Activated naive CD4-positive, alpha-beta T cell treated with anti-CD3 and anti-CD28 coated beads, Interleukin-2, amount 50 U/mL, for 72 hours (primary cell): ENCODE measurements around the gene MYLK. TPM values are rescaled to one million over a fixed set of nuclear protein-coding genes. Genes with fewer than 3 reads are reported as not detected.
"Not testable (repeated sequence)": the region's sequence is repeated elsewhere in the genome, so short reads cannot be mapped to it uniquely, and the experiment has no call there.

ENCODE experiments used
- ATAC-seq, 2 donors: fragments of 150-1000 bp; cut with Tn5 transposase; 2 replicates each; pipeline ENCODE4 v1.10.0; 2021; ENCODE audit warnings: mild to moderate bottlenecking in 2 of 2, moderate library complexity in 2 of 2
- DNase-seq, 2 donors: peaks; one replicate each; pipeline ENCODE4 v3.0.0; 2021 to 2022; ENCODE audit warnings: low spot score in 2 of 2
- H3K27ac Mint-ChIP-seq, 2 donors: one replicate each; pipeline ENCODE4 v1.8.0; 2022; ENCODE audit warnings: mild to moderate bottlenecking in 2 of 2, mixed read lengths in 2 of 2
- H3K36me3 Mint-ChIP-seq, 2 donors: one replicate each; pipeline ENCODE4 v1.8.0; 2022; ENCODE audit warnings: mixed read lengths in 2 of 2
- H3K9me3 Mint-ChIP-seq, 2 donors: one replicate each; pipeline ENCODE4 v1.8.0; 2022; ENCODE audit warnings: mixed read lengths in 2 of 2
- total RNA-seq, 2 donors: library from RNA; stranded (reverse); gene quantifications; one replicate each; pipeline ENCODE4 v1.2.3, GENCODE V29; 2022

The MYLK gene
- total RNA-seq, 2 donors from 2014 or later = 0.19 to 0.30 TPM

GRCh38 chr3:123721095-123721689, 162.9 kb downstream of the MYLK start:
- not testable (repeated sequence) for H3K9me3 Mint-ChIP-seq, H3K36me3 Mint-ChIP-seq, DNase-seq, H3K27ac Mint-ChIP-seq, ATAC-seq

- no peak for DNase-seq
- H3K9me3 Mint-ChIP-seq = no peaks in the 10 kb centered on the region
- no peak overlapping the region for H3K27ac Mint-ChIP-seq
- ATAC-seq = no peak
- H3K36me3 Mint-ChIP-seq = no peaks in the 10 kb centered on the region
These were observed 163.5 kb downstream of the MYLK start for GRCh38 chr3:123720638-123721037.

- DNase-seq = no peak
- no peak for ATAC-seq
- H3K36me3 Mint-ChIP-seq = no peaks in the 10 kb centered on the region
- no peak overlapping the region for H3K27ac Mint-ChIP-seq
- no peaks in the 10 kb centered on the region for H3K9me3 Mint-ChIP-seq
These were observed 164.2 kb downstream of the MYLK start for GRCh38 chr3:123719862-123720453.

GRCh38 chr3:123719061-123719756, 164.9 kb downstream of the MYLK start:
- DNase-seq (peak in 1 of 2 donors; percentile 59), ATAC-seq (peak; percentile 41 to 69)
- not testable (repeated sequence) for H3K27ac Mint-ChIP-seq, H3K9me3 Mint-ChIP-seq, H3K36me3 Mint-ChIP-seq

GRCh38 chr3:123718108-123718507, 166.0 kb downstream of the MYLK start:
- H3K36me3 Mint-ChIP-seq = no peaks in the 10 kb centered on the region
- no peaks in the 10 kb centered on the region for H3K9me3 Mint-ChIP-seq
- no peak overlapping the region for H3K27ac Mint-ChIP-seq
- DNase-seq (no peak), ATAC-seq (no peak)

- H3K27ac Mint-ChIP-seq, H3K36me3 Mint-ChIP-seq, H3K9me3 Mint-ChIP-seq, DNase-seq, ATAC-seq: not testable (repeated sequence)
These were observed 166.7 kb downstream of the MYLK start for GRCh38 chr3:123717451-123717850.

GRCh38 chr3:123716411-123716810, 167.7 kb downstream of the MYLK start:
- H3K27ac Mint-ChIP-seq = no peak overlapping the region
- no peaks in the 10 kb centered on the region for H3K36me3 Mint-ChIP-seq

GRCh38 chr3:123713211-123713610, 170.9 kb downstream of the MYLK start:
- Mint-ChIP-seq H3K9me3 (no peaks in the 10 kb centered on the region), H3K27ac (no peak overlapping the region), H3K36me3 (no peaks in the 10 kb centered on the region)
- DNase-seq = no peak
- no peak for ATAC-seq

More at GRCh38 chr3:123716411-123716810, 167.7 kb downstream of the MYLK start:
- DNase-seq = no peak
- H3K9me3 Mint-ChIP-seq = no peaks in the 10 kb centered on the region
- ATAC-seq = no peak

GRCh38 chr3:123712077-123712860, 171.9 kb downstream of the MYLK start:
- ATAC-seq = no peak

GRCh38 chr3:123711356-123711755, 172.8 kb downstream of the MYLK start:
- H3K27ac Mint-ChIP-seq = no peak overlapping the region
- no peaks in the 10 kb centered on the region for H3K36me3 Mint-ChIP-seq
- DNase-seq = no peak

More at GRCh38 chr3:123712077-123712860, 171.9 kb downstream of the MYLK start:
- no peak for DNase-seq
- H3K9me3 Mint-ChIP-seq = no peaks in the 10 kb centered on the region
- H3K27ac Mint-ChIP-seq = peak overlapping the region in 1 of 2 donors; percentile 55
- H3K36me3 Mint-ChIP-seq = no peaks in the 10 kb centered on the region

GRCh38 chr3:123708531-123708930, 175.6 kb downstream of the MYLK start:
- no peak overlapping the region for H3K27ac Mint-ChIP-seq
- DNase-seq (no peak), ATAC-seq (no peak)
- H3K9me3 Mint-ChIP-seq = no peaks in the 10 kb centered on the region
- no peaks in the 10 kb centered on the region for H3K36me3 Mint-ChIP-seq

More at GRCh38 chr3:123711356-123711755, 172.8 kb downstream of the MYLK start:
- no peak for ATAC-seq
- no peaks in the 10 kb centered on the region for H3K9me3 Mint-ChIP-seq

- DNase-seq, H3K27ac Mint-ChIP-seq, H3K9me3 Mint-ChIP-seq, ATAC-seq, H3K36me3 Mint-ChIP-seq: not testable (repeated sequence)
These were observed 176.5 kb downstream of the MYLK start for GRCh38 chr3:123707641-123708040.

GRCh38 chr3:123706871-123707270, 177.3 kb downstream of the MYLK start:
- Mint-ChIP-seq H3K27ac (no peak overlapping the region), H3K36me3 (no peaks in the 10 kb centered on the region), H3K9me3 (no peaks in the 10 kb centered on the region)
- no peak for DNase-seq
- ATAC-seq = no peak

- ATAC-seq (no peak), DNase-seq (no peak)
- H3K9me3 Mint-ChIP-seq = no peaks in the 10 kb centered on the region
- no peaks in the 10 kb centered on the region for H3K36me3 Mint-ChIP-seq
- no peak overlapping the region for H3K27ac Mint-ChIP-seq
These were observed 178.4 kb downstream of the MYLK start for GRCh38 chr3:123705488-123706285.

- DNase-seq, H3K9me3 Mint-ChIP-seq, H3K36me3 Mint-ChIP-seq, H3K27ac Mint-ChIP-seq, ATAC-seq: not testable (repeated sequence)
These were observed 180.5 kb downstream of the MYLK start for GRCh38 chr3:123703663-123704062.

GRCh38 chr3:123702720-123703119, 181.4 kb downstream of the MYLK start:
- Mint-ChIP-seq H3K27ac (no peak overlapping the region), H3K36me3 (no peaks in the 10 kb centered on the region), H3K9me3 (no peaks in the 10 kb centered on the region)
- ATAC-seq = no peak
- DNase-seq = no peak
